Kidney capillary endothelial cell (primary cell): Measurements from ENCODE around the gene CASS4.

Source experiments
- DNase-seq: peaks from one replicate; pipeline ENCODE4 v3.0.0-alpha.2; 2018; ENCODE audit warnings: low spot score

CASS4 gene

DNA sequence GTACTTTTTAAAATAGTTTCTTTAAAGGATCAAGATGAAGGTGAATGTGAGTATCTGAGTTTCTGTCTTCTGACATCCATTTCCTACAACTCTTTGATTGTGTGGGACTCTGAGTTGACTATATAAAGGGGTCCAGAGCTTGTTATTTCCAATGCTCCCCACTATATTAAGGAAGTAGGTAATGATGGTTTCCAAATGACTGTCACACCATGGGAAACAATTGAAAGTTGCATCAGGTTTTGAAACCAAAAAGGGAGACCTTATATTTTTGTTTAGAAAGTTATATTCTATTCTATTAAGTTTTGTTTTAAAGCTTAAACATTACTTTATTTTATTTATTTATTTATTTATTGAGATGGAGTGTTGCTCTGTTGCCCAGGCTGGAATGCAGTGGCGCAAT, 11.2 kb downstream of the CASS4 start:
- DNase-seq: no peak

- DNase-seq: no peak
Measured at GRCh38 chr20:56423886-56424285, 11.8 kb downstream of the CASS4 start.

GRCh38 chr20:56424931-56425330, 12.9 kb downstream of the CASS4 start:
- DNase-seq: no peak

- DNase-seq: no peak
Measured at GRCh38 chr20:56426026-56426425, 14.0 kb downstream of the CASS4 start.

- no peak for DNase-seq
Measured at GRCh38 chr20:56426926-56427325, 14.9 kb downstream of the CASS4 start.

DNA sequence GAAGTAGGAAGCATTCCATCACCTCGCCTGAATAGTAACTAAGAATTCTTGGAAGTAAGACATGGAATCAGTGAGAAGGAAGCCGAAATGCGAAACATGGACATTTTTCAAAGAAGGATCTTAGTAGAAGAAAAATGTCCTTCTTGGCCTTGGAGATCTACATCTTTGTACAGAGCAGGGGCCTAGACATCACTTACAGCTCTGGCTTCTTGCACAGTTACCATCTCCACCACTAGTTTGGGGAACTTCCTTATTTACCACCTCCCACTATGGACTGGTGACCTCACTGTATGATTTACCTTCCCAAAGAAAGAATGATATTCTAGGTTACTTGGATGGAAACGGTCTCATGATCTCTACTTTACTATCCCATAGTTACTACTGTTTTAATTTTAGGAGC, 15.7 kb downstream of the CASS4 start:
- DNase-seq: no peak

DNA sequence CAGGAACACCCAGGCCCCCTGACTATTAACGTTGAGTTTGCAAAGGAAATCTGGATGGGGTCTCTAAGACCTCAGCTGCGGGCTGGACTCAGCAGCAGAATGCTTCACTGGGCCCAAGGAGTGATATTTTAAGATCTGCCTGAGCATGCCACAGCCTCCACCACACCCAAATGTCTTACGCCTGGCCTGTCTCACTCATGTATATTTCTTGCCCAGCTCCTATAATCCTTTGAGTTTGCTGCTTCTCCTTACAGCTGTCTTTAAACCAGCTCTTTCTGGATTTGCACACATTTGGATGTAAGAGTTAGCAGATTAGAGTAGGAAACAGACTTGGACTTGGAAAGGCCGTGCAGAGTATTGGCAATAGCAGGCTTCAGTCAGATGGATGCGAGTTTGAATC, 16.4 kb downstream of the CASS4 start:
- DNase-seq: no peak

DNA sequence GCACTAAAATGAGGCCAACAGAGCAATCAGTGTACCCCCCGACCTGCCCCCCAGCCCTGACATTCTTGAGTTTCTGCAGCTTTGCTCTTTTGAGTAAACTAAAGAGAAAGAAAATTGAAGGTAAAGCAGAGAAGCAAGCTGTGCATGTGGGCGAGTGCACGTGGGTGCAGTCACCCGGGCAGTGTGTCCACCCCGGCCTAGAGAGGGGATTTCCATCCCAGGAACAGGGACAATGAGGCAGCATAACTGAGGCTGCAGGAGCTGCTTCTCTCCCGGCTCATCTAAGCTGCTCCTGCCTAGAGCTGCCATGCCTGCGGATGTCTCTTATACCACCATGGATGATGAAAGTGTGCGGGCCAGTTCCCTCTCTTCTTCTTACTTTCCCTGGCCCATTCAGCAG, 16.8 kb downstream of the CASS4 start:
- DNase-seq: no peak

- DNase-seq: peak; percentile 37
Measured at GRCh38 chr20:56429502-56429901, 17.4 kb downstream of the CASS4 start.

DNA sequence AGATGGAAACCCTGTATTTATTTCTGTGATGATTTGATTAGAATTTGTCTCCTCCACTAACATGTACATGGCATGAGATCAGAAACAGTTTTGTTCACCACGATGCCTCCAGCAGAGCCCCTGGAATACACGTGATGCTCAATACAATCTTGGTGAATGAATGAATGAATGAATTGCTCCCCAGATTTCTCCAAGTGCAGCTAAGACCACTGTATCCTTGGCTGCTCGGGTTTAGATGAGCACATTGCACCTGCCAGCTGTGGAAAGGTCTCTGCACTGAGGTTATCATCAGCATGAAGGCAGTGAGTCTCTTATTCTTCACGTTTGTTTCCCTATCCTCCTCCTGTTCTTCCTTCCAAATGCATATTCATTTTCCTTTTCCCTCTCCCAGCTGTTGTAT, 17.9 kb downstream of the CASS4 start:
- no peak for DNase-seq

DNA sequence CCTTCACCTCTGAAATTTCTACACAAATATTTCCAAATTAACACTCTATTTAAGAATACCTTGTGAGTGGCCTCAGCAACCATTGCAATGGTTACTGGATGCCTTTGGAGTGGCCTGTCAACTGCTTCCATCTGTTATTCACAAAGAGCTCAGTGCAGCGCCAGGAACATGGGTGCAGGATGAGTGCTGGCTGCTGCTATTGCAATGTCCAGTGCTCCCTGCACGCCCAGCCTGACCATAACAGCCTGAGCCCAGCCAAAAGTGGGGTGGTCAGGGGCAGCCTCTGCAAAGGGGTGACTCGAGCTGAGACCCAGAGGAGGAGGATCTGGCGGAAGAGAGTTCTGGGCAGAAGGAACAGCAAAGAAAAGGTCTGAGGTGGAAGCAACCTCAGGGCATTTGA, 18.4 kb downstream of the CASS4 start:
- DNase-seq: no peak

DNA sequence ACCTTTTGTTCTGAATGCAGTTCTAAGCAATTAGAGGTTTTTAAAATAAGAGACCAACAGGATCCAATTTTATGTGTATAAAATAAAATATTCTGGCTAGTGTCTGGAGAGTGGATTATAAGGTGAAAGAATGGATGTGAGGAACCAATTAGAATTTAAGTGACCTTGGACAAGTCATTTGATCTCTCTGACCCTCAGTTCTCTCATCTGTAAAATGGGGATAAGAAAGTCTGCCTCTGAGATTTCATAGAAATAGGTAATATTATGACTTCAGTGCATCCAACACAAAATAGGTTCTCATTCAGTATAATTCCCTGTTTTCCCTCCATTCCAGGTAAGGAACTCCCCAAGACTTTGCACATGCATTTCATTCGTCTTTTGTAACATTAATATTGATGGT, 18.9 kb downstream of the CASS4 start:
- DNase-seq: no peak

GRCh38 chr20:56431471-56431870, 19.4 kb downstream of the CASS4 start:
- no peak for DNase-seq

GRCh38 chr20:56433221-56433879, 21.3 kb downstream of the CASS4 start:
- DNase-seq: no peak

DNA sequence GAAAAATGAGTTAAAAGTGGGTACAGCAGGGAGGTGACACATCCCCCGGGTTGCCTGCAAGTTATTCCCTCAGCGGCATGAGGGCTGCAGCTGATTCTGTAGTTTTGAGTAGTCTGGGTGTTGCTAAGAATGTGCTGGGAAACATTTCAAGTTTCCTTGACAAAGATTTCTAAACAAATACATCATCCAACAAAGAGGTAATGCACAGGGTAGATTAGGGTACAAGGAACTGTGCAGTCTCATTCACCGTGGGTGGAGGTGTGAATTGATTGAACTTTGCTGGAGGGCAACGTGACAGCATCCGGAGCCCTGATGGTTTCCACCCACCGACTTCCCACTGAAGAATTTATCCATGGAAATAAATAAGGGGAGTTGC, 21.8 kb downstream of the CASS4 start:
- no peak for DNase-seq

- no peak for DNase-seq
Measured at GRCh38 chr20:56437196-56437960, 25.3 kb downstream of the CASS4 start.

- no peak for DNase-seq
Measured at GRCh38 chr20:56438284-56438683, 26.2 kb downstream of the CASS4 start.

DNA sequence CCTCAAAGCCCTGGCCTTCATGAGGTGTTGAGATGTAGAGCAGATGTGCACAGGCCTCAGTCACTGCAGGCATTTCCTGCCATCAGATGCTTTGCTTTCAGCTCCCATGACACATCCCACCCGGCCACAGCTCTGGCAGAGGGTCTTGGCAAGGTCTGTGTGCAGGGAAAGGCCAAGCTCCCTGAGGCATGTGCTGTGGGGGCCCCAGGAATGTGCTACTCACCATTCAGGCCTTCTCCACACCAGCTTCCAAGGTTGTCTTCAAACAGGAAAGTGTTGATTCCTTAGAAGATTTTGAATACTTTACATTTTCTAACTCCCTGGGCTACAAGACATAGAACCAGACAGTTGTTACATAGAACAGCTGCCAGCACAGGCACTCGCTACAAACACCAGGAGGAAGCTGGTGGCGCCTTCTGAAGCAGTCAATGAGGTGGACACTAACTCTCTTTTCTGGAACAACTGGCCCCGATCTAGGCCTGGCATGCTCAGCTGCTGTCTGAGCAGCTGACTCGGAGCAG, 27.8 kb downstream of the CASS4 start:
- peak; percentile 49 for DNase-seq

- no peak for DNase-seq
Measured at GRCh38 chr20:56440346-56441007, 28.4 kb downstream of the CASS4 start.

- no peak for DNase-seq
Measured at GRCh38 chr20:56442389-56443365, 30.6 kb downstream of the CASS4 start.

GRCh38 chr20:56443654-56444540, 31.8 kb downstream of the CASS4 start:
- no peak for DNase-seq
